Adrenal gland (tissue), 12 donors: ENCODE data around the gene FCHSD2. TPM values are rescaled to one million over a fixed set of nuclear protein-coding genes. Genes with fewer than 3 reads are reported as not detected.

Experiments used
- DNase-seq, 7 donors: peaks; one replicate each; pipeline ENCODE4 v3.0.0-alpha.2; 2019 to 2020
- H3K27ac ChIP-seq, 5 donors: fragments of 200-600 bp; sonication (generic) in 4 of 5; 1 replicate in 3 of 5; 2 replicates in 2 of 5; pipeline versions ENCODE4 v1.5.1 to v1.8.0; 2016 to 2020; ENCODE audit warnings: mild to moderate bottlenecking in 1 of 5
- H3K27me3 ChIP-seq: fragments of 200-600 bp; 2 replicates; pipeline ENCODE4 v1.8.0; 2021
- H3K36me3 ChIP-seq, 2 donors: fragments of 200-600 bp; replicated peaks in 1 of 2; 1 replicate in 1 of 2; 2 replicates in 1 of 2; pipeline versions ENCODE4 v1.5.1 to v1.8.0; 2018 to 2022
- H3K4me1 ChIP-seq, 2 donors: fragments of 200-600 bp; replicated peaks in 1 of 2; 1 replicate in 1 of 2; 2 replicates in 1 of 2; pipeline versions ENCODE4 v1.5.1 to v1.8.0; 2018 to 2021
- H3K4me3 ChIP-seq, 4 donors: fragments of 200-600 bp; sonication (generic) in 3 of 4; one replicate each; pipeline ENCODE4 v1.5.1; 2016 to 2018
- H3K9me3 ChIP-seq, 3 donors: fragments of 200-600 bp; sonication (generic) in 1 of 3; replicated peaks in 1 of 3; 1 replicate in 2 of 3; 2 replicates in 1 of 3; pipeline versions ENCODE4 v1.5.1 to v1.8.0; 2016 to 2021
- POLR2A ChIP-seq, 2 donors: fragments of 450-650 bp; IDR thresholded peaks; one replicate each; pipeline ENCODE4 v1.6.1; 2017; ENCODE audit warnings: antibody characterized with exemption in 2 of 2, mild to moderate bottlenecking in 2 of 2, moderate library complexity in 1 of 2
- WGBS, 4 donors: extraction: QIAGEN DNeasy Blood & Tissue Kit in 2 of 4; methylation state at CpG; one replicate each; pipeline versions ENCODE4 v1.1.5 to v1.1.7; 2013 to 2017; 5-methylcytosine and 5-hydroxymethylcytosine counted together
- intact Hi-C, 2 donors: fragments of 100-400 bp; cut with DNase I; formaldehyde crosslinking; loops; one replicate each; pipeline versions ENCODE4 v1.14.1 to v1.15.0; 2022 to 2023
- polyA plus RNA-seq, 3 donors: library from polyadenylated mRNA; stranded (reverse); fragments of 200-250 nt in 2 of 3; fragments of 350-450 nt in 1 of 3; fragmentation: Illumina TruSeq in 1 of 3; extraction: RNeasy Lipid Tissue Mini Kit (QIAGEN cat#74804) in 1 of 3; gene quantifications; one replicate each; pipeline ENCODE4 v1.2.3, GENCODE V29; 2013 to 2014
- total RNA-seq, 9 donors: library from RNA; depleted of rRNA in 4 of 9; stranded (reverse); fragments of >200 nt in 4 of 9; fragments of 120-200 nt in 1 of 9; fragmentation: NEBNext Ultra II Directional in 1 of 9; extraction: Animal tissue kit (Norgen Biotek cat#: 25700) in 1 of 9; gene quantifications; one replicate each; pipeline versions ENCODE4 v1.1.0 to v1.2.4, GENCODE V29; 2013 to 2023
- TF ChIP-seq, protein P1 (sequence below), 6 experiments: fragments of 450-650 bp in 4 of 6; fragments of 200-600 bp in 2 of 6; sonication (generic) in 1 of 6; IDR thresholded peaks; 1 replicate in 5 of 6; 2 replicates in 1 of 6; pipeline versions ENCODE4 v1.5.1 to v1.8.0; 2016 to 2021; ENCODE audit warnings: antibody characterized with exemption in 6 of 6, mild to moderate bottlenecking in 2 of 6, moderate library complexity in 1 of 6
- donor health status: healthy with polysubstance abuse.
- donor health status: Bipolar disorder and iron deficiency.
- donor health status: DM: yes; HTN: yes; CAD: no.
- donor health status: DM: no; HTN: no; CAD: no.
- donor health status: DM: no; HTN: no; CAD: no.
- donor health status: DM: yes; HTN: yes; CAD: no.

Gene FCHSD2
- total and polyA plus RNA-seq, 12 donors, result 14.6 to 67.2 (median 32.7) TPM

- no peak for DNase-seq
- intact Hi-C loops, result no loop called here
- TF ChIP-seq POLR2A (IDR thresholded peaks at IDR 0.05), result no peak
- TF ChIP-seq, protein P1, sequence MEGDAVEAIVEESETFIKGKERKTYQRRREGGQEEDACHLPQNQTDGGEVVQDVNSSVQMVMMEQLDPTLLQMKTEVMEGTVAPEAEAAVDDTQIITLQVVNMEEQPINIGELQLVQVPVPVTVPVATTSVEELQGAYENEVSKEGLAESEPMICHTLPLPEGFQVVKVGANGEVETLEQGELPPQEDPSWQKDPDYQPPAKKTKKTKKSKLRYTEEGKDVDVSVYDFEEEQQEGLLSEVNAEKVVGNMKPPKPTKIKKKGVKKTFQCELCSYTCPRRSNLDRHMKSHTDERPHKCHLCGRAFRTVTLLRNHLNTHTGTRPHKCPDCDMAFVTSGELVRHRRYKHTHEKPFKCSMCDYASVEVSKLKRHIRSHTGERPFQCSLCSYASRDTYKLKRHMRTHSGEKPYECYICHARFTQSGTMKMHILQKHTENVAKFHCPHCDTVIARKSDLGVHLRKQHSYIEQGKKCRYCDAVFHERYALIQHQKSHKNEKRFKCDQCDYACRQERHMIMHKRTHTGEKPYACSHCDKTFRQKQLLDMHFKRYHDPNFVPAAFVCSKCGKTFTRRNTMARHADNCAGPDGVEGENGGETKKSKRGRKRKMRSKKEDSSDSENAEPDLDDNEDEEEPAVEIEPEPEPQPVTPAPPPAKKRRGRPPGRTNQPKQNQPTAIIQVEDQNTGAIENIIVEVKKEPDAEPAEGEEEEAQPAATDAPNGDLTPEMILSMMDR (IDR thresholded peaks at IDR 0.05), result no peak
- no peak overlapping the region for H3K27ac ChIP-seq
- H3K9me3 ChIP-seq, result no peaks in the 10 kb centered on the region
- H3K4me3 ChIP-seq, result no peak overlapping the region
- H3K36me3 ChIP-seq, result no peaks in the 10 kb centered on the region
- WGBS, 4 donors, result 78 to 93% (median 81%) methylated on average over 2 of the region's 2 CpGs
- no peaks in the 10 kb centered on the region for H3K27me3 ChIP-seq
- H3K4me1 ChIP-seq, result no peaks in the 10 kb centered on the region
These were observed 234.0 kb downstream of the FCHSD2 start for GRCh38 chr11:72908032-72908676.

- Histone ChIP-seq H3K4me1 (no peaks in the 10 kb centered on the region), H3K27me3 (no peaks in the 10 kb centered on the region), H3K9me3 (no peaks in the 10 kb centered on the region), H3K27ac (no peak overlapping the region), H3K36me3 (peaks cover 0 to 9% of the 10 kb centered on the region in 2 donors), H3K4me3 (no peak overlapping the region)
- 91 to 100% (median 93%) methylated on average over 4 of the region's 4 CpGs for WGBS, 4 donors
- intact Hi-C loops, result no loop called here
- TF ChIP-seq POLR2A (IDR thresholded peaks at IDR 0.05), result no peak
- no peak for DNase-seq
These were observed 238.1 kb downstream of the FCHSD2 start for GRCh38 chr11:72904016-72904415.

DNA sequence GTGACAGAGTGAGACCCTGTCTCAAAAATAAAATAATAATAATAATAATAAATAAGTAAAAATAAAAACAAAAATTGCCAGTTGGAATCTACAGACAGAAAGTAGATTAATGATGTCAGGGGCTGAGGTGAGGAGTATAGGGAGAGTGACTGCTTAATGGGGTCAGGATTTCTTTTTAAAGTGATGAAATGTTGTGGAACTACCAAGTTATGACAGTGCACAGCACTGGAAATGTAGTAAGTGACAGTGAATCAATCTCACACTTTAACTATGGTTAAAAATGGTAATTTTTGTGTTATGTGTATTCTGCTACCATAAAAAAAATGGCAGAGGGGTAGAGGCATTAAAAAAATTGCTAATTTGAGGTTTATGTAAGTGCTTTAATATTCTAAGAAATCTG is 240.7 kb downstream of the FCHSD2 start:
- Histone ChIP-seq H3K4me1 (no peaks in the 10 kb centered on the region), H3K27me3 (no peaks in the 10 kb centered on the region), H3K4me3 (no peak overlapping the region), H3K27ac (no peak overlapping the region), H3K9me3 (no peaks in the 10 kb centered on the region), H3K36me3 (peaks cover 0 to 9% of the 10 kb centered on the region in 2 donors)
- DNase-seq, result no peak
- TF ChIP-seq, protein P1 (IDR thresholded peaks at IDR 0.05), result no peak
- no peak for TF ChIP-seq POLR2A (IDR thresholded peaks at IDR 0.05)
- intact Hi-C loops, result no loop called here

GRCh38 chr11:72900013-72900412 is 242.1 kb downstream of the FCHSD2 start:
- H3K4me1 ChIP-seq, result no peaks in the 10 kb centered on the region
- WGBS, 4 donors, result 95 to 100% (median 98%) methylated on average over 2 of the region's 2 CpGs
- H3K4me3 ChIP-seq, result no peak overlapping the region
- H3K9me3 ChIP-seq, result no peaks in the 10 kb centered on the region
- H3K36me3 ChIP-seq, result peaks cover 0 to 9% of the 10 kb centered on the region in 2 donors
- no peak overlapping the region for H3K27ac ChIP-seq
- H3K27me3 ChIP-seq, result no peaks in the 10 kb centered on the region
- DNase-seq, result no peak
- intact Hi-C loops, result no loop called here
- TF ChIP-seq, protein P1 (IDR thresholded peaks at IDR 0.05), result no peak
- TF ChIP-seq POLR2A (IDR thresholded peaks at IDR 0.05), result no peak

GRCh38 chr11:72899238-72899637 is 242.9 kb downstream of the FCHSD2 start:
- WGBS, 4 donors, result 55 to 65% (median 61%) methylated on average over 2 of the region's 2 CpGs
- DNase-seq, result no peak
- no peak overlapping the region for H3K4me3 ChIP-seq
- H3K36me3 ChIP-seq, result peaks cover 0 to 9% of the 10 kb centered on the region in 2 donors
- H3K27ac ChIP-seq, result no peak overlapping the region
- intact Hi-C loops, result no loop called here
- no peaks in the 10 kb centered on the region for H3K27me3 ChIP-seq
- H3K9me3 ChIP-seq, result no peaks in the 10 kb centered on the region
- no peaks in the 10 kb centered on the region for H3K4me1 ChIP-seq
- no peak for TF ChIP-seq POLR2A (IDR thresholded peaks at IDR 0.05)
- TF ChIP-seq, protein P1 (IDR thresholded peaks at IDR 0.05), result no peak
